SH-SY5Y (cell line): Measurements from ENCODE around the gene PEX5.

ENCODE experiments used
- GATA2 ChIP-seq: IDR thresholded peaks from 2 replicates; pipeline ENCODE4 v1.6.1; 2011; ENCODE audit warnings: mild to moderate bottlenecking, low read depth, low read length
- GATA3 ChIP-seq: IDR thresholded peaks from 2 replicates; pipeline ENCODE4 v1.6.1; 2011; ENCODE audit warnings: low read depth, mild to moderate bottlenecking, low read length, moderate library complexity

DNA sequence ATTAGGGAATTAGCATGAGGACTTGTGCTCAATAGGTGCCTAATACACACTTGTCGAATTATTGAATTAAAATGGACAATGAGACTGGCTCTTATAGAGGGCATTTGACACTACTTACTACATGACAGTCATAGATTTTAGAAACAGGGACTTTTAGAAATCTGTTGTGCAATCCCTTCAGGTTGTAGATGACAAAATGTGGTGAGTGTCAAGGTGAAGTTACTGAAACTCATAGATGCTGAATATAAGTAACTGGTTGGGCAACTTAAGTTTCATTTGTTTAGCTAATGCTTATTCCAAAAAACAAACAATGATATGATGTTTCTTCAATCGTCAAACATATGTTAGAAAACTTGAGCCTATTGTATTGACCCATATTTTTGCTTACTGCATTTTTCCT, 12.9 kb upstream of the PEX5 start:
- no peak for TF ChIP-seq GATA3
- TF ChIP-seq GATA2, result no peak
